Fibroblast of pulmonary artery (primary cell): ENCODE results near the gene MYDGF.

Experiments
- DNase-seq: peaks from one replicate; pipeline ENCODE4 v3.0.0-alpha.2; 2010; ENCODE audit warnings: low read depth
- H3K4me3 ChIP-seq: replicated peaks from 2 replicates; pipeline ENCODE4 v1.5.1; 2011; ENCODE audit warnings: low read depth, mild to moderate bottlenecking, control low read depth, low read length, moderate library complexity
- TF ChIP-seq, protein P1 (sequence below): IDR thresholded peaks from 2 replicates; pipeline ENCODE4 v1.5.1; 2011; ENCODE audit warnings: mild to moderate bottlenecking, control low read depth, low read length, inconsistent platforms; ENCODE audit errors: missing control alignments

Gene MYDGF

GRCh38 chr19:4620675-4621074, 49.5 kb downstream of the MYDGF start:
- no peak for DNase-seq
- TF ChIP-seq, protein P1, sequence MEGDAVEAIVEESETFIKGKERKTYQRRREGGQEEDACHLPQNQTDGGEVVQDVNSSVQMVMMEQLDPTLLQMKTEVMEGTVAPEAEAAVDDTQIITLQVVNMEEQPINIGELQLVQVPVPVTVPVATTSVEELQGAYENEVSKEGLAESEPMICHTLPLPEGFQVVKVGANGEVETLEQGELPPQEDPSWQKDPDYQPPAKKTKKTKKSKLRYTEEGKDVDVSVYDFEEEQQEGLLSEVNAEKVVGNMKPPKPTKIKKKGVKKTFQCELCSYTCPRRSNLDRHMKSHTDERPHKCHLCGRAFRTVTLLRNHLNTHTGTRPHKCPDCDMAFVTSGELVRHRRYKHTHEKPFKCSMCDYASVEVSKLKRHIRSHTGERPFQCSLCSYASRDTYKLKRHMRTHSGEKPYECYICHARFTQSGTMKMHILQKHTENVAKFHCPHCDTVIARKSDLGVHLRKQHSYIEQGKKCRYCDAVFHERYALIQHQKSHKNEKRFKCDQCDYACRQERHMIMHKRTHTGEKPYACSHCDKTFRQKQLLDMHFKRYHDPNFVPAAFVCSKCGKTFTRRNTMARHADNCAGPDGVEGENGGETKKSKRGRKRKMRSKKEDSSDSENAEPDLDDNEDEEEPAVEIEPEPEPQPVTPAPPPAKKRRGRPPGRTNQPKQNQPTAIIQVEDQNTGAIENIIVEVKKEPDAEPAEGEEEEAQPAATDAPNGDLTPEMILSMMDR, result no peak
- no peak overlapping the region for H3K4me3 ChIP-seq

GRCh38 chr19:4619668-4620294, 50.4 kb downstream of the MYDGF start:
- TF ChIP-seq, protein P1, result no peak
- H3K4me3 ChIP-seq, result no peak overlapping the region
- no peak for DNase-seq

DNA sequence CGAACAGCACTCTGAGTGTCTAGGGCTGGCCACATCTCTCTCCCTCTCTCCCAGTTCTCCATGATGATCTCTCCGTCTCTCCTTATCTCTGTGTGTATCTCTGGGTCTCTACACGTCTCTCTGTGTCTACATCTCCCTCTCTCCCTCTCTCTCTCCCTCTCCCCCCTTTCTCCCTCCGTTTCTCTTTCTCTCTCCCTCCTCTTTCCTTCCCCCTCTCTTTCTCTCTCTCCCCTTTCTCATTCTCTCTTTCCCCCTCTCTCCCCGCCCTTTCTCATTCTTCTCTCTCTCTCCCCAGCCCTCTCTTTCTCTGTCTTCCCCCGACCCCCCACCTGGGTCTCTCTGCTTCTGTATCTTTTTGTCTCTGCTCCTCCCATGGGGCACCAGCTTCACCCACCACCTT, 52.1 kb downstream of the MYDGF start:
- TF ChIP-seq, protein P1, result no peak
- H3K4me3 ChIP-seq, result no peak overlapping the region
- DNase-seq, result no peak

DNA sequence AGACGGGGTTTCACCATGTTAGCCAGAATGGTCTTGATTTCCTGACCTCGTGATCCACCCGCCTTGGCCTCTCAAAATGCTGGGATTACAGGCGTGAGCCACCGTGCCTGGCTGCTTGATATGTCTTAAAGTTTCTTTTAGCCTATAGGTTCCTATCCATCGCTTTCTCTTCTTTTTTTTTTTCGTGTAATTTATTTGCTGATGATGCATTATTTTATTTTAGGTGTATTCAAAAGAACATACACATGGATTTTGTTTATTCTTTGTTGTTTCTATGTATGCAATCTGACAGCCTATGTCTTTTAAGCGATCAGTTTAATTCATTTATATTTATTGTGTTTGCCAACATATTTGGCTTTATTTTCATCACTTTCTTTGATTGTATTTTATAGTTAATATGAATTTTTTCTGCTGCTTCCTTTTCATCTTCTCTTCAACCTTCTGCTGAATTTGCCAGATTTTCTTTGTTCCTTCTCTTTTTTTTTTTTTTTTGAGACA, 56.8 kb downstream of the MYDGF start:
- TF ChIP-seq, protein P1, result no peak
- DNase-seq, result no peak
- no peak overlapping the region for H3K4me3 ChIP-seq

DNA sequence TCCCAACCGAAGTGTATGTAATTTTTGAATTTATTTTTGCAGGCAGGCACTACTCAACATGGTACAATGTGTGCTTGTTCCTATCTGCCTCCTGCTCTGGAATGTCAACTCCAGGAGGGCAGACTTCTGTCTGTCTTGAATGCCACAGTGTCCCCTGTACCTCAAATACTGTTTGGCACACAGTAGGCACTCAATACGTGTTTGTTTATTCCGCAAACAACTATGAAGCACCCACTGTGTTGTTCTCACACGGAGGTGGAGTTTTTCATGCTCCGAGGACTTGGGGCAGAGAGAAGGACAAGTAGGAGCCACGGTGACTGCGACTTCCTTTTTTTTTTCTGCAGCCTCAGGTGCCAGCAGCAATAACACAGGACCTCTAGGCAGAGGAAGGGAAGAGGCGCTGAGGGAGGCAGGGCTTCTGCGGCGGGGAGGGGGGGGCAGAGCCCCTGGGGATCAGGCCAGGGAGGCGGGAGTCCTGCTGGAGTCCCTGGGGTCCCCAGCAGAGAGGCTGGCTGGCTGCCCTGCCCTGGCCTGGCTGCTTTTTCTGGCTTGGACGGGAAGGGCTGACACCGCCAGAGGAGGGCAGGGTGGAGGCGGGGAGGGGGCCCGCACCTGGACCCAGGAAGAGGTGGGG, 60.1 kb downstream of the MYDGF start:
- DNase-seq, result no peak
- no peak overlapping the region for H3K4me3 ChIP-seq
- TF ChIP-seq, protein P1, result no peak
